GM18861 (cell line): ENCODE data around the gene COL27A1.

ENCODE experiments used
- ATAC-seq: cut with Tn5 transposase; IDR thresholded peaks from one replicate; pipeline ENCODE4 v1.9.1; 2021; ENCODE audit not compliant: unreplicated experiment

The COL27A1 gene

DNA sequence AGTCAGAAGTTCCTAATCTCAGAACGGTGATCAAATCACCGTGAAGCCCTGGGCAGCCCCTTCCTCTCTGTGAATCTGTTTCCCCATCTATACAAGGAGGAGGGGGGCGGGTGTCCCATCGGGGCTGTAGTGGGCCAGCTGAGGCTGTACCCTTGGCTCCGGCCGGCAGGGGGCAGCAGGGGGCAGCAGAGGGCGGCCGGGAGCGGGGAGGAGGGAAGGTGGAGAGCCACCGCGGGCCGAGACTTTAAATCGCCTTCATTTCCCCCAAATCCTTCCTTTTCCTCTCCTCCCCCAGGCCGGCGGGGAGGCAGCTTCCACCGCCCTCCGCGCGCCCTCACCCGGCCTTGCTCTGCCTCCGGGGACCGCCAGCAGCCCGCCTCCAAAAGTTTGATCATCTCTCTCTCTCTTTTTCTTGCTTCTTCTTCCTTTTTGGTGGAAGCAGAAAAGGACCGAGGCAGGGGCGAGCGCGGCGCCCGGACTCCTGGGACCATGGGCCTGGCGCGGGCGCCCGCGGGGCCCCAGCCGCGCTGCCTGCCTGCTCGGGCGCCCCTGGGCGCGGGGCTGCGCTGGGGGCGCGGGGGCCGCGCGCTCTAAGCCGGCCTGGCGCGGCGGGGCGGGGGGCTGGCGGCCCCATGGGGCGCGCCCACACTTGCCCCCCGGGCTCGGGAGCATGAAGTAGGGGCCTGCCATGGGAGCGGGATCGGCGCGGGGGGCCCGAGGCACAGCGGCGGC is at the start of gene COL27A1:
COL27A1 (plus strand) TSS at position 275 of the 732 bp plus-strand sequence; CDS start at position 689, 414 bp downstream.
- ATAC-seq: no peak

DNA sequence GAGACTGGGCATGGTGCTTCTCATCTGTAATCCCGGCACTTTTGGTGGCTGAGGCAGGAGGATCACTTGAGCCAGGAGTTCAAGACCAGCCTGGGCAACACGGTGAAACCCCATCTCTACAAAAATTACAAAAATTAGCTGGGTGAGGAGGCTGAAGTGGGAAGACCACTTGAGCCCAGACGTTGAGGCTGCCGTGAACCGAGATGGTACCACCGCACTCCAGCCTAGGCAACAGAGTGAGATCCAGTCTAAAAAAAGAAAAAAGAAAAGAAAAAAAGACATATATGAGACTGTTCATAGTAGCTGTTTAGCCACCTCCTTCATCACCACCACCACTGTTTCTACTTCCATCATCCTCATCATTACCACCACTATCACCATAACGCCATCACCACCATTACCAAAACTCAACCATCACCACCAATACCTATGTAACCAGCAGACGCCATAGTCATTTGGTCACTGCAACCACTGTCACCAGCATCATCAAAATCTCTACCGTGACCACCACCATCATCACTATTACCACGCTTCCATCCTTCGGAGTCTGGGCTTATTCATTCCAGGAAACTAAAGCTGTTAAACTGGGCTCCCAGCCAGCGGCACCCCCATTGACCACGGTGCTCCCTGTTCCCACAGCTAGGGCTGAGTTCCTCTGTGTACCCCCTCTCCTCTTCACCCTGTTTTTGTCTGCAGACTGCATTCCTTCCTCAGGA is 47.9 kb upstream of the COL27A1 start:
- no peak for ATAC-seq

DNA sequence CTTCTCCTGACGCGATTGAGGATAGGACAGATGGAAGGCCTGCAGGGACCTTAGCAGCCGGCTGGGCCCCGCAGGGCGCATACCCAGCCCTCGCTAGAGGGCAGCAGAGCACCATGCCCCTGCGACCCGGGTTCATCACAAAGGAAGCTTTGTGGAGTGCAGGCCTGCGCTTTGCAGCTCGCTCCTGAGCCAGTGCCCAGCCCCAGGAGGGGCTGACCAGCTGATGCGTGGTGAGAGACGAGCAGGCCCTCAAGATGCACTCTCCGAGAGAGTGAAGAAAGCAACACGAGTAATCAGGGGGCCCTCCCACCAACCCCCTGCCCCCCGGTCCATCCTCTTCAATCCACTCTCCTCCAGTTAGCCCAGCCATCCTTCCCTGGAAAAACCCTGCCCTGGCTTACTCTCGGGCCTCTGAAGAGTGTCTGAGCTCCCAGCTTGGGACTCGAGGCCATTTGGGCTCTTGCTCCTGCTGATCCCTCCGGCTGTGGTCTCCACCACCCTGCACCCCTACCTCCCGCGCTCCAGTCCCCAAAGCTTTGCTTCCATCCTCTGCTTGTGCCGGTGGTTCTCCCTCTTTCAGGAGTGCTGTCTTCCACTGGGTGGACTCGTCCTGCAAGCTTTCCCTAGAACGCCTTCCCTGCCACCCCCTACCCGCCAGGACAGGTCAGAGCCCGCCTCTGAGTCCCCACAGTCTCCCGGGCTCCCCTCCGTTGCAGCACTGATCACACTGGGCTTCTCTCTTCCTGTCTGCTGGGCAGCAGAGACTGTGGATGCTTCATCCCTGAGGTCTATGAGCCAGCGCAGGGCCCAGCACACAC is 47.1 kb upstream of the COL27A1 start:
- no peak for ATAC-seq

DNA sequence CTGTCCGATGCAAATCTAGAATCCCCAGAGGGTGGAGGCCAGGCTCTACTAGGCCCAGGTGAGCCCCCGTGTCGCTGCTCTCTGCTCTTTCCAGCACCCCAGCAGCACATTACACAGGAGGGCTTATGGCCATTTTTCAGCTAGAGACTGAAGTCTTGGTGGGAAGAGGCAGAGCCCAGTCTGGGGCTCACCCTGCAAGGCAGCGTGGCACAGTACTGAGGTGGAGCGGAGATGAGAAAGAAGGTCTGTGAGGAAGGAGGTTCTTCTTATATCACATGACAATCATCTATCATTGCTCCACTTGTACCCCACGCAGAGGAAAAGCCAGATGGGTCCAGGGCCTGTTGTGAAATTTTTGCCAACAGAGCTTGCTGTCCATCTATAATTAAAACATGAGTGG is 46.2 kb upstream of the COL27A1 start:
- no peak for ATAC-seq

DNA sequence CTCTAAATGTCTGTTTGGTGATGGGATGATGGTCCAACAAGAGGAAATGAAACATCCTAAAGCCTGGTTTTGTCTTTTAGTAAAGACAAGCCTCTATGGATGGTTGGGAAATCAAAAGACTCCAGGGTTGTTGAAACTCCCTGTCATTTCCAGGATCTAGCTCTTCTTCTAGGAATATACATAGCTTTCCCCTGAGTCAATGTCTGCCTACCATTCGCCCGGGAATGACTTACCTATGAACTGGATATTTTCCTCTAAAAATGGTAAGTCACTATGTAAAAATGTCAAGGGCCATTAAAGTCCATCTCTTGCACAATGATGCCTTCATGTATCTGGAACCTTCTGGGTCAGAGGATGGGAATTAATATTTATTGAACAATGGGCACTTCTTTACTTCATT is 45.2 kb upstream of the COL27A1 start:
- ATAC-seq: no peak

DNA sequence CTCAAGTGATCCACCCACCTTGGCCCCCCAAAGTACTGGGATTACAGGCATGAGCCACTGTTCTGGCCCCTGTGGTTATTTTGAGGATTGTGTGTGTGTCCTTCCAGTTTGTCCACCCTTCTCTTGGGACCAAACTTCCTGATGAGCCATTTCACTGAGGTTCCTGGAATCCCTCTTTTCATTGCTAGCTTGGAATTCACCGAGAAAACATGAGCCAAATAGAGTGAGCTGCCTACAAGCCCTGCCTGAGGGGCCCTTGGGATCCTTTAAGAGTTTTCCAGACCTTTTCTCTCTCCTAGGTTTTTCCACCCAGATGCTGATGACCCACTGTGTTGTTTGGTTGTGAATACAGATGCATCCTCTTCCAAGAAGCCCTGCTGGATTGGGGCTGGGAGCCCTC is 43.0 kb upstream of the COL27A1 start:
- ATAC-seq: no peak

DNA sequence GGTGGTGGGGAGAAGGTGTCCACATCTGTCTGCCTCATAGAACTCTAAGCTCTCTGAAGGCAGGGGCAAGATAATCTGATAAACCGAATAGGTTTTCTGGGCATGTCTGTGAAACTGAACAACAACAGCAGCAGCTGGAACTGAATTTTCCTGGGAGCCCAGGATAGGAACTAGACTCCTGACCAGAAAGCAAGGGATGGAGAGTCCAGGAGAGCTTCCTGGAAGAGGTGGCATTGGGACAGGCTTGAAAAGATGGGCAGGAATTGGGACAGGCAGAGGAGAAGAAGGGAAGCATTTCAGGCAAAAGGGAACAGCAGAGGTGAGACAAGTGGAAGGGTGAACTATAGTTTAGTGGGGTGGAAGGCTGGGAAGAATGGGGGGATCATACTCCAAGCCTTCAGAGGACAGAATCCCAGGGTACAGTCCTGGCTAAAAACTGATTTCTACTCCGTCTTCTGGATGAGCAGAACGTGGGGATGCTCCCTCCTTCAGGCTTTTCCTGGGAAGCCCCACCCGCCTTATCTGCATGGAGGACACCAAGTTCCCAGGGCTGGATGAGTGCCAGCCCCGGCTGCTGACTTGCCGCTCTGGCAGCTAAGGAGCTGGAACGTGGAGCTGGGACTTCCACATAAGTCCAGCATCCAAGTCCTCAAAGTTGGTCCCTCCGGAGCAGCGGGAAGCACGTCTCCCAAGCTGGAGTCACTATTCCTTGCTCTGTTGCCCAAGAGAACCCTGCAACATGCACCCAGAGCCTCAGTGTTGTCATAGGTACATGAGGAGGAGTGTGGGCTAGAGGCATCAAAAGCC is 42.4 kb upstream of the COL27A1 start:
- no peak for ATAC-seq

DNA sequence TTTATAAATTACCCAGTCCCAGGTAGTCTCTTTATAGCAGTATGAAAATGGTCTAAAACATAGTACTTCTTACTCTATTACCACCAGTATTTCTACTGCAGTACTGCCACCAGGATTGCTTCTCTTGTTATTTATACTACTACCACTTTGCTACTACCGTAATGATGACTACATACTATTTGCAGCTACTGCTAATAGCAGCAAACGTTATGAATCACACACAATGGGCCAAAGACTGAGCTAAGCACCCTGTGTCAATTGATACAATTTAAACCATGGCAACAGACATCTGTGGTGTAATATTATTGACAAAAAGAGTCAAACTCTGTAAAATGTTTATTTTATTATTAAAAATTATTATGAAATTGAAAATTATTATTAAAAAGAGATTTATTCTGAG is 41.0 kb upstream of the COL27A1 start:
- ATAC-seq: no peak

DNA sequence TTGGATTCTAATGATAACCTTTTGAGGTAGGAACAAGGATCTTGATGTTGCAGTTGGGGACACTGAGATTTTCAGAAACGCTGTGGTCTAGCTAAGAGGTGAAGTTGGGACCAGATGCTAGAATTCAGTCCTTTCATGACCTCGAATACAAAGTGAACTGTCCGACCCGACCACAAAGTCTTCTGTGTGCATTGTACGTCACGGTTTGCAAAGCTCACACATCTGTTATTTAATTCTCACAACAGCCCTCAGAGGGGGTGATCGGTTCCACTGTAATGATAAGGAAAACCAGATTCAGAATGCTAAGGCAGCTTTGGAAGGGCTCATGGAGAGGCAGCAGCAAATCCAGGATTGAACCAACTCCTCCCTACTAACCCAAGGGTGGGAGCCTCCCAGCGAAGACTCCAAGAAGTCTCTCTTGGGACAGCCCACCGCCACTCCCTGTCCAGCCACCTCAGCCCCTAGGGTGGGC is 39.6 kb upstream of the COL27A1 start:
- ATAC-seq: no peak

DNA sequence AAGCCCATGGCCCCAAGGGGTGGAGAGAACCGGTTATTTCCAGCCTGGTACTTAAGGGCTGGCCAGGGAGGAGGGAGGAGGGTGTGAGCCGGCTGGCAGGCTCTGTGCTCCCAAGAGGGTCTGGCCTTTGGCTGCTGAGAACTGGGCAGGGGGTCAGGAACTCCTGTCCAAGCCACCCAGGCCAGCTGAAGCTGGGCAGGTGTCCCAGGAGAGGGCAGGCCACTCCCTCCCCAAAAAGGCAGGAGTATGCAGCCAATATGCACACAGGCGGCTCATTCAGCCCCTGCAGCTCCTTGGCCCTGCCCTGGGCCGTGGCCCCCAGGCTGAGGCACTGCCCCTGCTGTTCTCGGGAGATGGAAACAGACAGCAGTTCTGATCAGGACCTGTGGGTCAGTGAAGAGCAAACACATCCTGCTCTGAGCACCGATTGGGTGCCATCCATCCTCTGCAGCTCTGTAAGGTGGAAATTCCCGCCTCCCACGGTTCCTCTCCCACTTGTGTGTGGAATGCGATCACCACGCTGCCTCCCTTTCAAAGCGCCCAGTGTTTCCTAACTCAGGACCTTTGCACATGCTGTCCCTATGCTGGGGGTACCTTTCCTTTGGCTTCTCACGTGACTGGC is 39.1 kb upstream of the COL27A1 start:
- no peak for ATAC-seq

DNA sequence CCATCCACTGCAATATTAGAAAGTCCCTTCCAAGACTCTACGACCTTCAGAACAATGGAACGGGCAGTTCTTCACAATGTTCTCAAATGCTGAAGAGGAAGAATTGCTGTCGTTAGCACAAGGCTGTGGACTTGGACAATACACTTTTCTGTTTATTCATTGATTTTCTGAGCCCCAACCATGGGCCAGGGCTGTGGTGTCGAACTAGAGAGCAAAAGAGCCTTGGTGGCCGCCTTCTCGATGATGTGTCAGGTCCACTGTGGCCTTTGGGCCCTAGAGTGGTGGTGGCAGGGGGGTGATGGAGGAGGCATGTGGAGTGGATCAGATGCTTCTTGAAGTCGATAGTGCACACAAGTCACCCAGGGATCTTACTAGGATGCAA is 37.7 kb upstream of the COL27A1 start:
- ATAC-seq: no peak

DNA sequence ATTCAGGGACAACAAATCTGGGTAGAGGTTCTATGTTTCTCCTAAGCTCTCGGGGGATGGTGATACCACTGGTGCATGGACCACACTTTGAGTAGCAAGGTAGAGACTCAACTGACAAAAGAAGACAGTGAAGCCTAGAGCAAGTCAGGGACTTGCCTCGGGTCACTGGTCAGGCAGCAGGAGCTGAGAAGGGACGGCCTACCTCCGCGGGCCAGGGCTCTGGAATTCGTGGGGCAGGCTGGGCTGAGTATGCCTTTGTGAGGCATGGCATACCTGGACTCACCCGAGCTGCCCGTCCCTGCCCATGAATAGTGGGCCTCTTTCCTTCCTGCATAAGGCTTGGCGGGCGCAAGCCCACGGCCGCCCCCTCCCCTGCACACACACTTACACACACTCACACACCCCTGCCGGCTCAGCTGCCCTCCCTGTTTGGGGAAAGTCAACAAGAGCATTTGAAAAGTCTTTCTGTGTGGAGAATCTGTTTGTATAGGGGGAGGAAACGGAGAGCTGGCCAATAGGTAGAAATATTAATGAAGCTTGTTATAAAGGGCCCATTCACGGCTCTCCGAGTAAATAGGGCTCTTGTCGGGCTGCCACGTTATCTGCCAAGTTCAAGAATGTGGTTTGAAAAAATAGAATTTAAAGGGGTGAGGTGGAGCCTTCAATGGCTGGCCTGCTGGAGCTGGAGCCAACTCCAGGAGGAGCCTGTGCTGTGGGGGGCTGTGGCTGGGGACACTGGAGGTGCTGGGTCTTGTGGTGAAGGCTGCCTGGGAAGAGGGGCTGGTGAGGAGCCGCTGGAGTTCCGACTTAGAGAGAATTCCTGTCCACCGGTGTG is 37.1 kb upstream of the COL27A1 start:
- no peak for ATAC-seq

DNA sequence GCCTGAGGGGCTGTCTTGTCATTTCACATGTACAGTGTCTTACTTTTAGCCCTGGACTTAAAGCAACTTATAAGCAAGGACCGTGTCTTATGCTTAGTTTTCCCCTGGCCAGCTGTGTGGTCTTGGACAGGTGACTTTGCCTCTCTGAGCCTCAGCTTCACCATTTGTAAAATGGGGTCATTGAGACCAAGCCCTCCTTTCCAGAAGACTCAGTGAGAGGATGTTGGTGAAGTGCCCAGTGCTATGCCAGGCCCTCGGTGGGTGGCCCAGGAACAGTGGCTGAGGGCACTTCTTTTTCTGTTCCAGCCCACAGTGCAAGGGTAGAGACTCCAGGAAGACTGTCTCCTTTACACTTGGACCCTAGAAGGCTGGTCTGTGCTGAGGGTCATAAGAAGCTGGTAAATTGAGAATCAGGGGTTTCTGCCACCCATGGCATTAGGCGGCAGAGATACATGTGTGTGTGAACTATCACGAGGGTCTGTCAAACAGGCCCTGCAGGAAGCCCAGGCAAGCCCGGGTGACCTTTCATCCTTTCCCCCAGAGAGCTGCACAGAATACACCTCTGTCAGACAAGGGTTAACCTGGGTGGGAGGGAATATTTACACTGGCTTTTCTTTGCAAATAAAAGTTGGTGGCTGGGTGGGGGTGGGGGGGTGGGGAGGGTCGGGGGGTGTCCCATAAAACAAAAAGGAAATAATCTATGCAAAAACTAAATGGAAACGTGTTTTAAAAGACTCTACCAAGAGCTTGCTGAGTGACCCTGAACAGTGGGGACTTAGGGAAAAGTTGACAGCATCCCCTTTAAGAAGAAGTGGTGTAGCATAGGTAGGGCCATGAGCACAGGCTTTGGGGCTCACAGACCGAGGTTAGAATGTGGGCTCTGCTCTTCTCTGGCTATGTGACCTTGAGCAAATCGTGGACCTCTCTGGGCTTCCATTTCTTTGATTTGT is 35.8 kb upstream of the COL27A1 start:
- ATAC-seq: no peak

DNA sequence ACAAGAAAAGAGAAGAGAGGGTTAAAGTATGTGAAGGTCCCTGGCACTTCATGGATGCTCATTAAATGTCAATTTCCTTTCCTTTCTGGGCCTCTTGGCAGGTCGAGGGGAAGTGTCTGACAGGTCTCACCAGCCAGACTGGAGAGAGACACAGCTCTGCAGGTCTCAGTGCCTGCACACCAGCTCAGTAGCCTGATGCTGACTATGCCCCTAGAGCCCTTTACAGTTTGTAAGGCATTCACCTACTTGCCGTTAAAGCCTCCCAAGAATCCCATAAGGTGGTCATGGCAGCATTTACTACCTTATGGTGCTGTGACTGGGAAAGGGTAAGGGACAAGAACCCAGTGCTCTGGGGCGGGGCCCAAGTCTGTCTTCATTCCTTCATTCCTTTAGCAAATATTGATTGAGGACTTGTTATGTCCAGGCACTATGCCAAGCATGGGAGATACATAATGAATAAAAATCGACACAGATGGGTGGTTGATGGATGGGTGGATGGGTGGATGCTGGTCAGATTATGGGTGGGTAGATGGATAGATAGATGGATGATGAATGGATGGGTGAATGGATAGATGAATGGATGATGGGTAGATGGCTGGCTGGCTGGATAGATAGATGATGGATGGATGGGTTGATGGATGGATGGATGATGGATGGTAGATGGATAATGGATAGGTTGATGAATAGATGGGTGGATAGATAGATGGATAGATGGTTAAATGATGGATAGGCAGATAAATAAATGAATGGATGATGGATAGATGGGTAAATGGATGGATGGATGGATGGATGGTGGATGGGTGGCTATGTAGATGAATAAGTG is 34.9 kb upstream of the COL27A1 start:
- ATAC-seq: no peak

DNA sequence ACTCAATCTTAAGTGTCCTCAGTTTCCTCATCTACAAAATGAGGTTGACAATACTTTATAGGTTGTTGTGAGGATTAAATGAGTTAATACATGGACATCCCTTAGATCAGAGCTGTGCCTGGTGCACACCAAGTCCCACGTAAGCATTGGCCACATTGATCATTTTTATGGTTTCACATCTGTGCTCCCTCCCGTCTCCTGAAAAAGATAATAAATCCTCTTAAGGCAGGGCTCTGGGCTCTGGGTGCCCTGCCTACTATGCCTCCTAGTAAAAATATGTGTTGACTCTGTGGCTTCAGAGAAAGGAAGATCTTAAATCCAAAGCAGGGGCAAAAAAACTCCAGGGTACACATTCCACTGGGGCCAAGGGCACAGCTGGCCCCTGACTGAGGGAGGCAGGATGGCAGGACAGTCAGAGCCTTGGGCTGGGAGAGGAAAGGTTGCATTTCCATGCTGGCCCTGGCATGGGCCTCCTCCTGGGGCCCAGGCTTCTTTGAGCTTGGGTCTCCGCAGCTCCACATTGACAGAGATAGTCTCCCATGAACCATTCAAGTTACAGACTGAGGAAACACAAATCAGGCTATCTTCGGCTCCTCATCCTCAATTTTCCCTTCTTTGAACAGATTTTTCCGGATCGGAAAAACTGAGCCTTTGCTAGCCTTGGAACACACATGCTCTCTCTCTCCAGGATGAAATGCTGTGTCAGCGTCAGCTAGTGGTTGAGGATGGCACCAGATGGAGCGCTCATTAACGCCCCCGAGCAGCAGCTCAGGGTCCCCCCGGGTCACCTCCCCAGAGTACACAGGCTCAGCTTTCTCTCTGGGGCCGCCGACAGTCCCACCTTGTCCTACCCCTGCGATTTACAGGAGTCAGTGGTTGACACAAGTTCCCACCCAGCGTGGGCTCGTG is 33.9 kb upstream of the COL27A1 start:
- no peak for ATAC-seq
